Panc1 (cell line): Measurements from ENCODE around the gene SLC34A3. TPM values are rescaled to one million over a fixed set of nuclear protein-coding genes. Genes with fewer than 3 reads are reported as not detected.

Experiments used
- ATAC-seq: fragments of 200-7000 bp; cut with Tn5 transposase; 2 replicates; pipeline ENCODE4 v1.9.1; 2020; ENCODE audit warnings: mild to moderate bottlenecking, moderate library complexity
- BruUV-seq: library from RNA; stranded (reverse); fragments of 400-500 nt; replicated peaks from 2 replicates; lab custom pipeline; 2021; lab: Mats Ljungman, UMichigan
- CTCF ChIA-PET: fragments of 300-600 bp; sonication (Branson Sonifier 250); formaldehyde crosslinking; loops from one replicate; lab custom pipeline; 2022; ENCODE audit warnings: antibody characterized with exemption; lab: Charles Lee
- POLR2A ChIA-PET: fragments of 300-600 bp; sonication (Branson Sonifier 250); formaldehyde crosslinking; loops from one replicate; lab custom pipeline; 2022; ENCODE audit warnings: antibody characterized with exemption; lab: Charles Lee
- DNase-seq: peaks from one replicate; pipeline ENCODE4 v3.0.0-alpha.2; 2010; ENCODE audit warnings: low read depth, low spot score
- H3K27ac ChIP-seq: 2 replicates; pipeline ENCODE4 v1.5.1; 2011; ENCODE audit warnings: mild to moderate bottlenecking, low read length, inconsistent platforms
- H3K27me3 ChIP-seq: fragments of 200-500 bp; sonication (Bioruptor generic); 2 replicates; pipeline ENCODE4 v1.6.0; 2014; ENCODE audit warnings: low read length, inconsistent platforms; ENCODE audit not compliant: control insufficient read depth, insufficient read depth
- H3K36me3 ChIP-seq: fragments of 200-500 bp; sonication (Bioruptor generic); 2 replicates; pipeline ENCODE4 v1.5.1; 2014; ENCODE audit warnings: inconsistent platforms, mild to moderate bottlenecking, low read length, moderate library complexity; ENCODE audit not compliant: control insufficient read depth, insufficient read depth
- H3K4me1 ChIP-seq: 2 replicates; pipeline ENCODE4 v1.5.1; 2011; ENCODE audit warnings: inconsistent platforms, mild to moderate bottlenecking, low read length, moderate library complexity; ENCODE audit not compliant: control insufficient read depth, insufficient read depth
- H3K4me3 ChIP-seq, 2 experiments: 2 replicates each; pipeline ENCODE4 v1.5.1; 2011 to 2012; ENCODE audit warnings: low read depth in 2 of 2, low read length in 2 of 2, mild to moderate bottlenecking in 2 of 2, inconsistent platforms in 1 of 2, moderate library complexity in 1 of 2
- H3K9me3 ChIP-seq: fragments of 200-500 bp; sonication (Bioruptor generic); 2 replicates; pipeline ENCODE4 v1.5.1; 2014; ENCODE audit warnings: low read depth, mild to moderate bottlenecking, inconsistent platforms, low read length, moderate library complexity; ENCODE audit not compliant: control insufficient read depth, insufficient read depth
- CTCF ChIP-seq: fragments of 450-650 bp; IDR thresholded peaks from 2 replicates; pipeline ENCODE4 v1.5.1; 2017; ENCODE audit warnings: mild to moderate bottlenecking
- POLR2AphosphoS5 ChIP-seq: IDR thresholded peaks from 2 replicates; pipeline ENCODE4 v1.6.1; 2012; ENCODE audit warnings: mild to moderate bottlenecking, low read depth, low read length, moderate library complexity
- REST ChIP-seq, 2 experiments: IDR thresholded peaks; 2 replicates each; pipeline ENCODE4 v1.6.1; 2011 to 2012; ENCODE audit warnings: low read depth in 2 of 2, control low read depth in 1 of 2, low read length in 1 of 2, mild to moderate bottlenecking in 1 of 2, moderate library complexity in 1 of 2; ENCODE audit not compliant: insufficient read depth in 1 of 2
- SIN3A ChIP-seq: IDR thresholded peaks from 2 replicates; pipeline ENCODE4 v1.6.1; 2012; ENCODE audit warnings: low read depth, mild to moderate bottlenecking, low read length, moderate library complexity, borderline replicate concordance; ENCODE audit not compliant: insufficient read depth
- TCF7L2 ChIP-seq: IDR thresholded peaks from 2 replicates; pipeline ENCODE4 v1.6.1; 2011; ENCODE audit warnings: mild to moderate bottlenecking, low read depth, low read length, inconsistent platforms
- in situ Hi-C: cut with HindIII; loops from 2 replicates; pipeline ENCODE4 v1.10.0; 2016; ENCODE audit warnings: low sequenced_read_pairs, low pct_unique_long_range_greater_than_20kb
- intact Hi-C: fragments of 100-400 bp; cut with micrococcal nuclease; formaldehyde crosslinking; loops from one replicate; pipeline ENCODE4 v1.10.0; 2022; ENCODE audit not compliant: unreplicated experiment
- total RNA-seq: library from RNA; stranded (reverse); gene quantifications from one replicate; pipeline ENCODE4 v1.2.1, GENCODE V29; 2021; ENCODE audit not compliant: unreplicated experiment

The SLC34A3 gene
- total RNA-seq, 1 experiment from 2014 or later: not detected

- no peak overlapping the region for H3K4me3 ChIP-seq
- H3K9me3 ChIP-seq: no peaks in the 10 kb centered on the region
- DNase-seq (no peak), ATAC-seq (no peak)
- H3K36me3 ChIP-seq: peaks cover 2% of the 10 kb centered on the region; the same call in 1 of the 2 replicates
- no peak overlapping the region for H3K27ac ChIP-seq
- H3K4me1 ChIP-seq: peaks cover 29% of the 10 kb centered on the region
- no peaks in the 10 kb centered on the region for H3K27me3 ChIP-seq
- POLR2A ChIA-PET: no interaction called here
- CTCF ChIA-PET: interaction anchor here (1.5 kb wide), 1 partner anchor 16 kb away, joined by 12 read pairs; no protein-coding TSS in a partner anchor
- intact Hi-C loops: no loop called here
- TF ChIP-seq CTCF: no peak
- no peak for TF ChIP-seq TCF7L2
- no peak for TF ChIP-seq REST (IDR thresholded peaks at IDR 0.05; ENCODE audit: insufficient read depth in 1 of 2, low read depth in 2 of 2, low read length in 1 of 2)
- TF ChIP-seq POLR2AphosphoS5: no peak
- TF ChIP-seq SIN3A: no peak
- BruUV-seq: no TSS peak
- in situ Hi-C loops: no loop called here
Measured at GRCh38 chr9:137219757-137220316, 10.9 kb upstream of the SLC34A3 start.

- BruUV-seq: no TSS peak
- Histone ChIP-seq H3K4me3 (no peak overlapping the region), H3K27ac (peak overlapping the region; percentile 51; the same call in 1 of the 2 replicates), H3K36me3 (peaks cover 2% of the 10 kb centered on the region; the same call in 1 of the 2 replicates), H3K4me1 (peaks cover 29% of the 10 kb centered on the region), H3K27me3 (no peaks in the 10 kb centered on the region), H3K9me3 (no peaks in the 10 kb centered on the region)
- ChIA-PET CTCF (no interaction called here), POLR2A (no interaction called here)
- ATAC-seq: no peak
- intact Hi-C loops: no loop called here
- TF ChIP-seq CTCF: no peak
- no peak for TF ChIP-seq SIN3A
- no peak for TF ChIP-seq REST (IDR thresholded peaks at IDR 0.05; ENCODE audit: insufficient read depth in 1 of 2, low read depth in 2 of 2, low read length in 1 of 2)
- no peak for TF ChIP-seq TCF7L2
- no peak for TF ChIP-seq POLR2AphosphoS5
- in situ Hi-C loops: no loop called here
- no peak for DNase-seq
Measured at GRCh38 chr9:137220317-137221094, 10.2 kb upstream of the SLC34A3 start.
